IMR-90 (cell line): ENCODE results near the gene CCNYL1. TPM values are rescaled to one million over a fixed set of nuclear protein-coding genes. Genes with fewer than 3 reads are reported as not detected.
"Not testable (repeated sequence)": the region's sequence is repeated elsewhere in the genome, so short reads cannot be mapped to it uniquely, and the experiment has no call there.

Experiments used
- ATAC-seq: fragments of 200-7000 bp; cut with Tn5 transposase; 2 replicates; pipeline ENCODE4 v1.9.1; 2020; ENCODE audit warnings: low read depth, mild to moderate bottlenecking, moderate library complexity
- BruUV-seq: library from RNA; stranded (reverse); fragments of 400-500 nt; replicated peaks from 2 replicates; lab custom pipeline; 2021; lab: Mats Ljungman, UMichigan
- CTCF ChIA-PET: fragments of 300-600 bp; formaldehyde crosslinking; extraction: SDS; loops from one replicate; lab custom pipeline; 2021; ENCODE audit warnings: antibody characterized with exemption; lab: Yijun Ruan, JAX
- POLR2A ChIA-PET: fragments of 300-600 bp; sonication (Branson Sonifier 250); formaldehyde crosslinking; loops from one replicate; lab custom pipeline; 2022; ENCODE audit warnings: antibody characterized with exemption; ENCODE audit not compliant: unreplicated experiment; lab: Charles Lee
- DNase-seq: peaks from one replicate; pipeline ENCODE4 v3.0.0; 2013
- H2AFZ ChIP-seq: replicated peaks from 2 replicates; pipeline ENCODE3; 2013; ENCODE audit warnings: low read length, mild to moderate bottlenecking; ENCODE audit not compliant: poor library complexity
- H2AK5ac ChIP-seq: 2 replicates; pipeline ENCODE4 v1.6.1; 2013; ENCODE audit warnings: low read depth, low read length, inconsistent platforms
- H2AK9ac ChIP-seq: replicated peaks from 2 replicates; pipeline ENCODE3; 2013; ENCODE audit warnings: mild to moderate bottlenecking, low read depth, low read length, moderate library complexity; ENCODE audit not compliant: poor library complexity
- H2BK120ac ChIP-seq: 2 replicates; pipeline ENCODE4 v1.6.1; 2013; ENCODE audit warnings: low read depth, low read length, inconsistent platforms
- H2BK15ac ChIP-seq: 3 replicates; pipeline ENCODE4 v1.6.1; 2013; ENCODE audit warnings: low read depth, low read length, inconsistent platforms
- H2BK20ac ChIP-seq: 2 replicates; pipeline ENCODE4 v1.6.1; 2013; ENCODE audit warnings: low read depth, mild to moderate bottlenecking, inconsistent platforms, low read length, moderate library complexity
- H2BK5ac ChIP-seq: 2 replicates; pipeline ENCODE4 v1.6.1; 2013; ENCODE audit warnings: mild to moderate bottlenecking, low read depth, low read length, inconsistent platforms; ENCODE audit not compliant: poor library complexity, severe bottlenecking
- H3K14ac ChIP-seq: replicated peaks from 2 replicates; pipeline ENCODE4 v1.6.1; 2013; ENCODE audit warnings: low read depth, low read length, inconsistent platforms
- H3K18ac ChIP-seq: 2 replicates; pipeline ENCODE4 v1.6.1; 2013; ENCODE audit warnings: low read depth, low read length, control low read depth
- H3K23ac ChIP-seq: 2 replicates; pipeline ENCODE4 v1.6.1; 2013; ENCODE audit warnings: low read depth, low read length, inconsistent platforms
- H3K27ac ChIP-seq: 2 replicates; pipeline ENCODE4 v1.5.1; 2013; ENCODE audit warnings: mild to moderate bottlenecking, control low read depth, low read length; ENCODE audit not compliant: insufficient read depth
- H3K27me3 ChIP-seq: 2 replicates; pipeline ENCODE4 v1.6.1; 2013; ENCODE audit warnings: low read length; ENCODE audit not compliant: control insufficient read depth, insufficient read depth
- H3K36me3 ChIP-seq: 2 replicates; pipeline ENCODE4 v1.6.1; 2013; ENCODE audit warnings: low read length, mixed read lengths; ENCODE audit not compliant: control insufficient read depth, insufficient read depth
- H3K4ac ChIP-seq: 2 replicates; pipeline ENCODE4 v1.6.1; 2013; ENCODE audit warnings: low read depth, low read length, inconsistent platforms
- H3K4me1 ChIP-seq: 2 replicates; pipeline ENCODE4 v1.6.1; 2013; ENCODE audit warnings: low read length, mixed read lengths; ENCODE audit not compliant: control insufficient read depth, insufficient read depth
- H3K4me2 ChIP-seq: 2 replicates; pipeline ENCODE4 v1.6.1; 2013; ENCODE audit warnings: low read depth, mild to moderate bottlenecking, control low read depth, low read length, moderate library complexity
- H3K4me3 ChIP-seq: 2 replicates; pipeline ENCODE4 v1.5.1; 2013; ENCODE audit warnings: low read depth, mild to moderate bottlenecking, control low read depth, low read length, moderate library complexity; ENCODE audit not compliant: insufficient read depth
- H3K56ac ChIP-seq: 2 replicates; pipeline ENCODE4 v1.6.1; 2013; ENCODE audit warnings: low read length, inconsistent platforms; ENCODE audit not compliant: insufficient read depth; ENCODE audit errors: extremely low read depth
- H3K79me1 ChIP-seq, 2 experiments: 2 replicates each; pipeline ENCODE4 v1.6.1; 2013; ENCODE audit warnings: low read length in 2 of 2, inconsistent platforms in 1 of 2, low read depth in 1 of 2
- H3K9ac ChIP-seq: 2 replicates; pipeline ENCODE4 v1.6.1; 2013; ENCODE audit warnings: low read depth, low read length, control low read depth
- H3K9me1 ChIP-seq: 2 replicates; pipeline ENCODE4 v1.6.1; 2013; ENCODE audit warnings: low read length, inconsistent platforms; ENCODE audit not compliant: insufficient read depth
- H3K9me3 ChIP-seq: 2 replicates; pipeline ENCODE4 v1.6.1; 2013; ENCODE audit warnings: low read length; ENCODE audit not compliant: control insufficient read depth, insufficient read depth
- H4K20me1 ChIP-seq: 2 replicates; pipeline ENCODE4 v1.6.1; 2013; ENCODE audit warnings: low read length, inconsistent platforms; ENCODE audit not compliant: insufficient read depth
- H4K5ac ChIP-seq: 2 replicates; pipeline ENCODE4 v1.6.1; 2013; ENCODE audit warnings: mild to moderate bottlenecking, low read depth, low read length, control low read depth
- H4K8ac ChIP-seq, 2 experiments: 2 replicates each; pipeline ENCODE4 v1.6.1; 2013; ENCODE audit warnings: low read depth in 2 of 2, low read length in 2 of 2, control low read depth in 1 of 2, inconsistent platforms in 1 of 2
- H4K91ac ChIP-seq: 2 replicates; pipeline ENCODE4 v1.6.1; 2013; ENCODE audit warnings: low read depth, low read length, inconsistent platforms; ENCODE audit not compliant: insufficient read depth
- MAFK ChIP-seq: IDR thresholded peaks from 2 replicates; pipeline ENCODE4 v1.6.1; 2012; ENCODE audit warnings: low read depth, low read length, improper control_type of control experiment
- WGBS, 2 experiments: methylation state at CpG; one replicate each; pipeline versions ENCODE4 v1.1.5 to v1.1.7; 2013; ENCODE audit warnings: missing lambda C conversion rate in 2 of 2; ENCODE audit not compliant: insufficient read length in 1 of 2; ENCODE audit errors: extremely low coverage in 2 of 2; 5-methylcytosine and 5-hydroxymethylcytosine counted together
- dilution Hi-C: fragments of 300-500 bp; cut with HindIII; formaldehyde crosslinking; loops from one replicate; pipeline ENCODE4 v1.14.3; 2018; ENCODE audit warnings: low sequenced_read_pairs; ENCODE audit not compliant: unreplicated experiment
- in situ Hi-C: fragments of 300-500 bp; cut with MboI; formaldehyde crosslinking; loops from 3 replicates; pipeline ENCODE4 v1.14.3; 2019; ENCODE audit warnings: low sequenced_read_pairs, inconsistent platforms, mixed read lengths
- intact Hi-C: fragments of 100-400 bp; cut with micrococcal nuclease; formaldehyde crosslinking; loops from 2 replicates; pipeline ENCODE4 v1.10.0; 2022
- polyA plus RNA-seq, 3 experiments: library from polyadenylated mRNA; depleted of rRNA; stranded (reverse); fragments of >200 nt; gene quantifications; 2 replicates each; pipeline ENCODE4 v1.2.3, GENCODE V29; 2012; ENCODE audit warnings: low replicate concordance in 1 of 3
- total RNA-seq: library from RNA; depleted of rRNA; stranded (reverse); fragments of >200 nt; gene quantifications from 2 replicates; pipeline ENCODE4 v1.2.3, GENCODE V29; 2012
- TF ChIP-seq, protein P1 (sequence below): fragments of 150-350 bp; IDR thresholded peaks from 2 replicates; pipeline ENCODE4 v1.6.1; 2017; ENCODE audit warnings: mild to moderate bottlenecking, antibody characterized with exemption, low read length, low read depth

Gene CCNYL1
- total and polyA plus RNA-seq, 2 of the 4 experiments (the other 2 are of a cell fraction): 5.4 to 7.3 TPM

GRCh38 chr2:207695293-207695692 is 16.1 kb upstream of the CCNYL1 start:
- Histone ChIP-seq H3K14ac (no peak overlapping the region), H4K20me1 (no peaks in the 10 kb centered on the region), H3K23ac (no peak overlapping the region), H2AFZ (no peak overlapping the region), H3K4ac (no peak overlapping the region), H4K91ac (no peak overlapping the region), H2BK15ac (0 out of 3 replicates have a peak overlapping the region, but pooled peaks have one; percentile 45), H3K36me3 (no peaks in the 10 kb centered on the region), H3K9ac (no peak overlapping the region), H3K9me1 (no peaks in the 10 kb centered on the region), H4K5ac (no peak overlapping the region), H2BK5ac (no peak overlapping the region), H3K27me3 (no peaks in the 10 kb centered on the region), H3K9me3 (no peaks in the 10 kb centered on the region), H3K56ac (no peak overlapping the region), H3K27ac (no peak overlapping the region), H3K18ac (no peak overlapping the region), H3K4me1 (peaks cover 2% of the 10 kb centered on the region; the same call in 1 of the 2 replicates), H3K79me1 (no peaks in the 10 kb centered on the region), H2AK9ac (no peak overlapping the region), H4K8ac (no peak overlapping the region), H3K4me3 (no peak overlapping the region), H2AK5ac (no peak overlapping the region), H2BK20ac (no peak overlapping the region), H2BK120ac (no peak overlapping the region), H3K4me2 (no peak overlapping the region)
- DNase-seq: no peak
- dilution Hi-C loops: no loop called here
- TF ChIP-seq, protein P1, sequence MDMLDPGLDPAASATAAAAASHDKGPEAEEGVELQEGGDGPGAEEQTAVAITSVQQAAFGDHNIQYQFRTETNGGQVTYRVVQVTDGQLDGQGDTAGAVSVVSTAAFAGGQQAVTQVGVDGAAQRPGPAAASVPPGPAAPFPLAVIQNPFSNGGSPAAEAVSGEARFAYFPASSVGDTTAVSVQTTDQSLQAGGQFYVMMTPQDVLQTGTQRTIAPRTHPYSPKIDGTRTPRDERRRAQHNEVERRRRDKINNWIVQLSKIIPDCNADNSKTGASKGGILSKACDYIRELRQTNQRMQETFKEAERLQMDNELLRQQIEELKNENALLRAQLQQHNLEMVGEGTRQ: no peak
- TF ChIP-seq MAFK: no peak
- BruUV-seq: no TSS peak
- in situ Hi-C loops: no loop called here
- CTCF ChIA-PET: no interaction called here
- intact Hi-C loops: no loop called here
- ATAC-seq: no peak
- no CpG with 5 or more reads among the region's 4 CpGs for WGBS, 2 experiments
- POLR2A ChIA-PET: no interaction called here

- H3K4me2 ChIP-seq, H2BK120ac ChIP-seq, H2BK5ac ChIP-seq, H2BK15ac ChIP-seq, H4K91ac ChIP-seq, H3K4ac ChIP-seq, H3K79me1 ChIP-seq, H4K5ac ChIP-seq, H3K27ac ChIP-seq, H3K14ac ChIP-seq, H2AK5ac ChIP-seq, H3K4me3 ChIP-seq, BruUV-seq, H3K18ac ChIP-seq, H2AK9ac ChIP-seq, H3K27me3 ChIP-seq, intact Hi-C loops, CTCF ChIA-PET, H3K4me1 ChIP-seq, H4K8ac ChIP-seq, dilution Hi-C loops, H2BK20ac ChIP-seq, H3K9me1 ChIP-seq, POLR2A ChIA-PET, H4K20me1 ChIP-seq, H2AFZ ChIP-seq, ATAC-seq, H3K9ac ChIP-seq, H3K9me3 ChIP-seq, H3K23ac ChIP-seq, DNase-seq, H3K56ac ChIP-seq, H3K36me3 ChIP-seq, in situ Hi-C loops: not testable (repeated sequence)
- WGBS, 2 experiments: 76% methylated on average over 3 of the region's 5 CpGs; no CpG with 5 or more reads in 1 of the 2 experiments
These were observed 14.5 kb upstream of the CCNYL1 start for GRCh38 chr2:207696911-207697310.
